ENCODE results near the gene ETV3. TPM values are rescaled to one million over a fixed set of nuclear protein-coding genes. Genes with fewer than 3 reads are reported as not detected.
"Not testable (repeated sequence)": the region's sequence is repeated elsewhere in the genome, so short reads cannot be mapped to it uniquely, and the experiment has no call there.

Gene ETV3
- 10 to 100 TPM; 14.7 to 34.8 (median 27.6) TPM for total RNA-seq

- Histone ChIP-seq H3K27ac (peak within 1 kb of the TSS; percentile 92 to 98 (median 96)), H3K9me3 (no peaks in the 10 kb centered on the region), H3K27me3 (no peaks in the 10 kb centered on the region), H3K36me3 (peaks cover 9 to 26% (median 18%) of the 10 kb centered on the region in 4 donors), H3K4me3 (peak within 1 kb of the TSS; percentile 70 to 99 (median 81)), H3K4me1 (peaks cover 25 to 40% (median 31%) of the 10 kb centered on the region in 4 donors)
- TF ChIP-seq POLR2A (IDR thresholded peaks at IDR 0.05) (peak in 3 of 4 donors; percentile 74 to 96 (median 90)), POLR2AphosphoS5 (IDR thresholded peaks at IDR 0.05) (peak; percentile 97), EP300 (IDR thresholded peaks at IDR 0.05) (peak in 2 of 4 donors; percentile 39 to 44)
- TF ChIP-seq, protein P1, sequence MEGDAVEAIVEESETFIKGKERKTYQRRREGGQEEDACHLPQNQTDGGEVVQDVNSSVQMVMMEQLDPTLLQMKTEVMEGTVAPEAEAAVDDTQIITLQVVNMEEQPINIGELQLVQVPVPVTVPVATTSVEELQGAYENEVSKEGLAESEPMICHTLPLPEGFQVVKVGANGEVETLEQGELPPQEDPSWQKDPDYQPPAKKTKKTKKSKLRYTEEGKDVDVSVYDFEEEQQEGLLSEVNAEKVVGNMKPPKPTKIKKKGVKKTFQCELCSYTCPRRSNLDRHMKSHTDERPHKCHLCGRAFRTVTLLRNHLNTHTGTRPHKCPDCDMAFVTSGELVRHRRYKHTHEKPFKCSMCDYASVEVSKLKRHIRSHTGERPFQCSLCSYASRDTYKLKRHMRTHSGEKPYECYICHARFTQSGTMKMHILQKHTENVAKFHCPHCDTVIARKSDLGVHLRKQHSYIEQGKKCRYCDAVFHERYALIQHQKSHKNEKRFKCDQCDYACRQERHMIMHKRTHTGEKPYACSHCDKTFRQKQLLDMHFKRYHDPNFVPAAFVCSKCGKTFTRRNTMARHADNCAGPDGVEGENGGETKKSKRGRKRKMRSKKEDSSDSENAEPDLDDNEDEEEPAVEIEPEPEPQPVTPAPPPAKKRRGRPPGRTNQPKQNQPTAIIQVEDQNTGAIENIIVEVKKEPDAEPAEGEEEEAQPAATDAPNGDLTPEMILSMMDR (IDR thresholded peaks at IDR 0.05) = peak in 3 of 6 experiments; percentile 11 to 32 (median 22)
- 0% methylated on average over 35 to 63 of the region's 85 CpGs for WGBS, 2 donors
- DNase-seq (peak; percentile 94 to 96), ATAC-seq (ENCODE audit: low FRiP score in 2 of 2) (peak; percentile 94 to 97)
These were observed at the start of gene ETV3 for GRCh38 chr1:157138220-157139051. Gene ETV3, minus strand, starts transcription at chr1:157138395. Its CDS starts 2,043 bp downstream, at chr1:157136352.

DNA sequence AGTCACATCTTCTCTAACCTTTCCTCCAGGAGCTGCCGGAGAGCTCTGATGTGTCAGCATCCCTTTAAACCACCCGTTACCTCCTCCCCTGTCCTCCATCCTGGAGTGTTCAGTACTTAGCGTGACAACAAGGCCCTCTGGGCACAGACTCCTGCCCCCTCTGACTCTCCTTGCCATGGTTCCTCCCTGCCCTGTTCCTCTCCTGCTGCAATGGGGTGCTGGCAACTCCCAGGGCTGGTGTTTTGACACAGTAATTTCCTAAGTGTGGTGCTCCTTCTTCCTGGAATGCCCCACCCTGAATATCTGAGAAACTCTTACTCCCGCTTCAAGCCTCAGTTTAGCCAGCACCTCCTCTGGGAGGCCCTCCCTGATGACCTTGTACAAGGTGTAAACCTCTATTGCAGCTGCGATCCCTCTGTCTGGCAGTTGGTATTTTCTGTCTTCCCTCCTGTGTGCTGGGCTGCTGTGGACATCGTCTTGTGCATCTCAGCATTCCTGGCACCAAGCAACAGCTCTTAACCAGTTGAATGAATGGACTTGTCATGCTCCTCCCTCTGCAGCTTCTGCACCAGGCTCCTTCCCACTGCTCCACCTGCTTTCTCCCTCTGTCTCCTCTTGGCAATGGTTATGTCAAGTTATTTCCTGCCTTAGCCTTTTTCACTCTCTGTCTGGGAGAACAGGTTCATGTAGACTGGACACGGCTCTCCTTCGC, 48.2 kb upstream of the ETV3 start:
- Histone ChIP-seq H3K9me3 (no peaks in the 10 kb centered on the region), H3K36me3 (no peaks in the 10 kb centered on the region), H3K27me3 (no peaks in the 10 kb centered on the region), H3K4me1 (no peaks in the 10 kb centered on the region), H3K27ac (no peak overlapping the region), H3K4me3 (no peak overlapping the region)
- TF ChIP-seq EP300 (IDR thresholded peaks at IDR 0.05) (no peak), POLR2A (IDR thresholded peaks at IDR 0.05) (no peak), POLR2AphosphoS5 (IDR thresholded peaks at IDR 0.05) (no peak)
- TF ChIP-seq, protein P1 (IDR thresholded peaks at IDR 0.05) = no peak
- 80 to 84% methylated on average over 8 of the region's 8 CpGs for WGBS, 2 donors
- no peak for DNase-seq
- no peak for ATAC-seq (ENCODE audit: low FRiP score in 2 of 2)

DNA sequence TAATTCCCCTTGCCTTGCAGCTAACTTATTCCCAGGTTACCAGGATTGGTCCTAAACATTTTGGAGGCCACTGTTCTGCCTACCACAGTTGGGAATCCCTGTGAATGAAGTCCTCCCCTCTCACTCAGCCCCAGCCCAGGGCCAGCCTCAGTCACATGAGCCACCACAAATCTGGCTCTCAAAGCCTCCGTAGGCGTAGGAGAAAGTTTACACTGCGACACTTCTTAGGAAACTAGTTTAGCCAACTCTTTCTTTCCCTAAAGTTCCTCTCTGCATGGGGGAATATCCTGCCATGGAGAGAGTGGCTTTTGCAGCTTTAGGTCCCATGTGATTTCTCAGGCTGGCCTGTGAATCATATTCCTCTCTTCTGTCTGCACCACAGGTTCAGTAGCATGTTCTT, 45.7 kb upstream of the ETV3 start:
- ATAC-seq (ENCODE audit: low FRiP score in 2 of 2) (no peak), DNase-seq (no peak)
- H3K9me3 ChIP-seq = no peaks in the 10 kb centered on the region
- H3K4me3 ChIP-seq = no peak overlapping the region
- TF ChIP-seq EP300 (IDR thresholded peaks at IDR 0.05) = no peak
- TF ChIP-seq POLR2A (IDR thresholded peaks at IDR 0.05) = no peak
- TF ChIP-seq POLR2AphosphoS5 (IDR thresholded peaks at IDR 0.05) = no peak
- TF ChIP-seq, protein P1 (IDR thresholded peaks at IDR 0.05) = no peak
- H3K27me3 ChIP-seq = no peaks in the 10 kb centered on the region
- H3K36me3 ChIP-seq = no peaks in the 10 kb centered on the region
- no peaks in the 10 kb centered on the region for H3K4me1 ChIP-seq
- H3K27ac ChIP-seq = no peak overlapping the region
- 43 to 48% methylated on average over 3 of the region's 3 CpGs for WGBS, 2 donors

DNA sequence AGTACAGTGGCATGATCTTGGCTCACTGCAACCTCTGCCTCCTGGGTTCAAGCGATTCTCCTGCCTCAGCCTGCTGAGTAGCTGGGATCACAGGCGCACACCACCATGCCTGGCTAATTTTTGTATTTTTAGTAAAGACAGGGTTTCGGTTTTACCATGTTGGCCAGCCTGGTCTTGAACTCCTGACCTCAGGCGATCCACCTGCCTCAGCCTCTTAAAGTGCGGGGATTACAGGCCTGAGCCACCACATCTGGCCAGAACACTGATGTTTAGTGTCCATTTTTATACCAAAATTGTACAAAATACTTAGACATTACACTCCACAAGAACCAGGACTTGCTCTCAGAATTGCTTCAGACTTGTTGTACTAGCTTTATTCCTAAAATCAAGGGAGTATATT, 44.2 kb upstream of the ETV3 start:
- not testable (repeated sequence) for DNase-seq

DNA sequence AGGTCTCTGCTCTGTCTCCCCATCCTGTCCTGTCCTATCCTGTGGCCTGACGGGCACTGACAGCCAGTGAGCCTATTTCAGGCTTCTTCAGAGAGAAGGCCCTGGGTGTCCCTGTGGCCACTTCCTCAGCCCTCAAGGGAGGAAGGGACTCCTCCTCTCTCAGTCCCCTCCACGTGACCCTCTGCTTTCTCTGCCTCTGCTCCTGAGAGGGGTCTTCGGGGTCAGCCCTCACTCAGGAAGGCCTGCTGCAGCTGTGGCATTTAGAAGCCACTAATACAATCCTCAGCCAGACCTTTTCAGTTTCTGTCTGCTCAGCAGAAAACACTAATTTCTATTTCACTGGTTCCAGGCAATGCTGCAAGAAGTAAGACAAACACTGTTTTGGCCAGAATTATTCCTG, 43.6 kb upstream of the ETV3 start:
- WGBS, 2 donors = 64 to 84% methylated on average over 3 of the region's 3 CpGs
- no peaks in the 10 kb centered on the region for H3K4me1 ChIP-seq
- H3K36me3 ChIP-seq = no peaks in the 10 kb centered on the region
- H3K27me3 ChIP-seq = no peaks in the 10 kb centered on the region
- DNase-seq (no peak), ATAC-seq (ENCODE audit: low FRiP score in 2 of 2) (no peak)
- no peak overlapping the region for H3K4me3 ChIP-seq
- TF ChIP-seq POLR2A (IDR thresholded peaks at IDR 0.05) (no peak), EP300 (IDR thresholded peaks at IDR 0.05) (no peak), POLR2AphosphoS5 (IDR thresholded peaks at IDR 0.05) (no peak)
- TF ChIP-seq, protein P1 (IDR thresholded peaks at IDR 0.05) = no peak
- H3K9me3 ChIP-seq = no peaks in the 10 kb centered on the region
- H3K27ac ChIP-seq = no peak overlapping the region

More for the DNA sequence above, 44.2 kb upstream of the ETV3 start:
- not testable (repeated sequence) for H3K4me3 ChIP-seq; H3K27me3 ChIP-seq; H3K9me3 ChIP-seq; H3K36me3 ChIP-seq; H3K4me1 ChIP-seq; H3K27ac ChIP-seq; ATAC-seq (ENCODE audit: low FRiP score in 2 of 2)
- WGBS, 2 donors = 75 to 91% methylated on average over 5 of the region's 5 CpGs

Data from upper lobe of left lung (tissue), 6 donors.